ENCODE measurements around the gene SEM1. TPM values are rescaled to one million over a fixed set of nuclear protein-coding genes. Genes with fewer than 3 reads are reported as not detected.

SEM1 gene
- total RNA-seq, 2 experiments from 2014 or later, result 34.7 to 36.4 TPM

GRCh38 chr7:96719164-96719563, 9.5 kb upstream of the SEM1 start:
- intact Hi-C loops (cut with micrococcal nuclease), result no loop called here
- Mint-ChIP-seq H3K9me3 (peaks cover under 1% of the 10 kb centered on the region), H3K4me1 (ENCODE audit: low read depth) (no peaks in the 10 kb centered on the region), H3K4me3 (no peak overlapping the region), H3K27me3 (peaks cover 30% of the 10 kb centered on the region), H3K27ac (no peak overlapping the region), H3K36me3 (ENCODE audit: low read depth) (no peaks in the 10 kb centered on the region)
- POLR2A ChIA-PET, result no interaction called here
- ATAC-seq, result no peak
- DNase-seq, result no peak
- TF ChIP-seq, protein P1, sequence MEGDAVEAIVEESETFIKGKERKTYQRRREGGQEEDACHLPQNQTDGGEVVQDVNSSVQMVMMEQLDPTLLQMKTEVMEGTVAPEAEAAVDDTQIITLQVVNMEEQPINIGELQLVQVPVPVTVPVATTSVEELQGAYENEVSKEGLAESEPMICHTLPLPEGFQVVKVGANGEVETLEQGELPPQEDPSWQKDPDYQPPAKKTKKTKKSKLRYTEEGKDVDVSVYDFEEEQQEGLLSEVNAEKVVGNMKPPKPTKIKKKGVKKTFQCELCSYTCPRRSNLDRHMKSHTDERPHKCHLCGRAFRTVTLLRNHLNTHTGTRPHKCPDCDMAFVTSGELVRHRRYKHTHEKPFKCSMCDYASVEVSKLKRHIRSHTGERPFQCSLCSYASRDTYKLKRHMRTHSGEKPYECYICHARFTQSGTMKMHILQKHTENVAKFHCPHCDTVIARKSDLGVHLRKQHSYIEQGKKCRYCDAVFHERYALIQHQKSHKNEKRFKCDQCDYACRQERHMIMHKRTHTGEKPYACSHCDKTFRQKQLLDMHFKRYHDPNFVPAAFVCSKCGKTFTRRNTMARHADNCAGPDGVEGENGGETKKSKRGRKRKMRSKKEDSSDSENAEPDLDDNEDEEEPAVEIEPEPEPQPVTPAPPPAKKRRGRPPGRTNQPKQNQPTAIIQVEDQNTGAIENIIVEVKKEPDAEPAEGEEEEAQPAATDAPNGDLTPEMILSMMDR (IDR thresholded peaks at IDR 0.05), result no peak
- CTCF ChIA-PET, result interaction anchor here (1.2 to 1.6 kb wide), 2 partner anchors 9 to 308 kb away, joined by 3 read pairs; no protein-coding TSS in a partner anchor

- peaks cover 4% of the 10 kb centered on the region for H3K9me3 Mint-ChIP-seq
- TF ChIP-seq, protein P1 (IDR thresholded peaks at IDR 0.05), result no peak
- peaks cover 29% of the 10 kb centered on the region for H3K27me3 Mint-ChIP-seq
- intact Hi-C loops (cut with micrococcal nuclease), result no loop called here
- H3K4me3 Mint-ChIP-seq, result no peak overlapping the region
- DNase-seq, result no peak
- H3K27ac Mint-ChIP-seq, result no peak overlapping the region
- ChIA-PET CTCF (interaction anchor here (1.1 to 1.6 kb wide), 3 partner anchors 10 to 309 kb away, joined by 3 read pairs; no protein-coding TSS in a partner anchor), POLR2A (no interaction called here)
- H3K4me1 Mint-ChIP-seq (ENCODE audit: low read depth), result no peaks in the 10 kb centered on the region
- no peaks in the 10 kb centered on the region for H3K36me3 Mint-ChIP-seq (ENCODE audit: low read depth)
- no peak for ATAC-seq
Measured at GRCh38 chr7:96718107-96719003, 8.7 kb upstream of the SEM1 start.

GRCh38 chr7:96713037-96713436, 3.4 kb upstream of the SEM1 start:
- POLR2A ChIA-PET, result no interaction called here
- DNase-seq (no peak), ATAC-seq (no peak)
- Mint-ChIP-seq H3K36me3 (ENCODE audit: low read depth) (no peaks in the 10 kb centered on the region), H3K27ac (no peak overlapping the region), H3K27me3 (peaks cover 8% of the 10 kb centered on the region), H3K4me3 (no peak overlapping the region), H3K4me1 (ENCODE audit: low read depth) (peaks cover 7% of the 10 kb centered on the region), H3K9me3 (peaks cover 8% of the 10 kb centered on the region)
- TF ChIP-seq, protein P1 (IDR thresholded peaks at IDR 0.05), result no peak
- CTCF ChIA-PET, result no interaction called here
- intact Hi-C loops (cut with micrococcal nuclease), result no loop called here

GRCh38 chr7:96710544-96710943, 898 bp upstream of the SEM1 start:
- intact Hi-C loops (cut with micrococcal nuclease), result no loop called here
- Mint-ChIP-seq H3K9me3 (peaks cover 8% of the 10 kb centered on the region), H3K27me3 (no peaks in the 10 kb centered on the region), H3K27ac (no peak overlapping the region), H3K4me3 (peak overlapping the region; percentile 92), H3K36me3 (ENCODE audit: low read depth) (peaks cover 16% of the 10 kb centered on the region), H3K4me1 (ENCODE audit: low read depth) (peaks cover 24% of the 10 kb centered on the region)
- CTCF ChIA-PET, result no interaction called here
- no peak for DNase-seq
- TF ChIP-seq, protein P1 (IDR thresholded peaks at IDR 0.05), result no peak
- POLR2A ChIA-PET, result no interaction called here
- ATAC-seq, result no peak

GRCh38 chr7:96708872-96709271, 774 bp downstream of the SEM1 start:
- ChIA-PET CTCF (no interaction called here), POLR2A (no interaction called here)
- Mint-ChIP-seq H3K4me3 (peak overlapping the region; percentile 92), H3K27ac (peak overlapping the region; percentile 95), H3K36me3 (ENCODE audit: low read depth) (peaks cover 23% of the 10 kb centered on the region), H3K27me3 (no peaks in the 10 kb centered on the region), H3K9me3 (peaks cover 7% of the 10 kb centered on the region), H3K4me1 (ENCODE audit: low read depth) (peaks cover 34% of the 10 kb centered on the region)
- ATAC-seq (peak; percentile 5), DNase-seq (no peak)
- intact Hi-C loops (cut with micrococcal nuclease), result no loop called here
- TF ChIP-seq, protein P1 (IDR thresholded peaks at IDR 0.05), result no peak

Measured in activated CD8-positive, alpha-beta T cell treated with anti-CD3 and anti-CD28 coated beads for 36 hours (primary cell).